DMS153 treated with DMSO at 0.1 percent for 48 hours (cell line): ENCODE measurements around the gene HPCAL1.
"Not testable (repeated sequence)": the region's sequence is repeated elsewhere in the genome, so short reads cannot be mapped to it uniquely, and the experiment has no call there.

ENCODE experiments used
- DNase-seq: peaks from one replicate; lab custom pipeline; 2025; ENCODE audit not compliant: unreplicated experiment; lab: John Stamatoyannopoulos, UW

HPCAL1 gene

DNA sequence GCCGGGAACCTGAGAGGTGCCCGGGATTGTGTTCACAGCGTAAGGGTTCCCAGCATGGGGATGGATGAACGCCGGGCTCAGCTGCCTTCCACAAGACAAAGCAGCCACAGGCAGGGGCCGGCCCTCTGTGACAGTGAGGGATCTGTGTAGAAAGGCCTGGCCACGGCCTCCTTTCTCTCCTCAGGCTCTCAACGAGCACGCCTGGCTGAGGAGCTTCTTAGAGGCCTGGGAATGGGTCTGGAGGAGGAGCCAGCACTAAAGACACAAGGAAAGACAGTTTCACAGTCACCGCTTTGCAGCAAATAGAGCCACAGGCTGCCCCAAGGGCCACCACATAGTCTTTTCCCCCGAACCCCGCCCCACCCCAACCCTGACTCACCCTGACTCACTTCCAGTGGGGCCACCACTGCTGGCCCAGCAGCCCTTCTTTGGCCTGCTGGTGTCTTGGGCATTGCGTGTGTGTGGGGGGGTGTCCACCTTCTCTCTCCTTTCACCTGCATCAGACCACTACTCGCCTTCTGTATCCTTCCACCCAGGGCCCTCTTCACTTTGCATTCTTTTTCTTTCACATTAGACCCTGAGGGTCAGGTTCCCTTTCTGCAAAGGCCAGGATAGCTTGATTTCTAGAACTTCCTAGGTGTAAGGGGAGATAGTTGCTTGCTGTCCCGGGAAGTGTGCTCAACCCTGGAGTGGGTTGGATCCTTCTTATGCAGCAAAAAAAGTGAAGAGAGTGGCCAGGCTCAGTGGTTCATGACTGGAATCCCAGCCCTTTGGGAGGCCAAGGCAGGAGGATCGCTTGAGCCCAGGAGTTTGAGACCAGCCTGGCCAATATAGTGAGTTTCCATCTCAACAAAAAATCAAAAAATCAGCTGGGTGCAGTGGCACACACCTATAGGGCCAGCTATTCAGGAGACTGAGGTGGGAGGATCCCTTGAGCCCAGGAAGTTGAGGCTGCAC, 19.3 kb upstream of the HPCAL1 start:
- DNase-seq = no peak

DNA sequence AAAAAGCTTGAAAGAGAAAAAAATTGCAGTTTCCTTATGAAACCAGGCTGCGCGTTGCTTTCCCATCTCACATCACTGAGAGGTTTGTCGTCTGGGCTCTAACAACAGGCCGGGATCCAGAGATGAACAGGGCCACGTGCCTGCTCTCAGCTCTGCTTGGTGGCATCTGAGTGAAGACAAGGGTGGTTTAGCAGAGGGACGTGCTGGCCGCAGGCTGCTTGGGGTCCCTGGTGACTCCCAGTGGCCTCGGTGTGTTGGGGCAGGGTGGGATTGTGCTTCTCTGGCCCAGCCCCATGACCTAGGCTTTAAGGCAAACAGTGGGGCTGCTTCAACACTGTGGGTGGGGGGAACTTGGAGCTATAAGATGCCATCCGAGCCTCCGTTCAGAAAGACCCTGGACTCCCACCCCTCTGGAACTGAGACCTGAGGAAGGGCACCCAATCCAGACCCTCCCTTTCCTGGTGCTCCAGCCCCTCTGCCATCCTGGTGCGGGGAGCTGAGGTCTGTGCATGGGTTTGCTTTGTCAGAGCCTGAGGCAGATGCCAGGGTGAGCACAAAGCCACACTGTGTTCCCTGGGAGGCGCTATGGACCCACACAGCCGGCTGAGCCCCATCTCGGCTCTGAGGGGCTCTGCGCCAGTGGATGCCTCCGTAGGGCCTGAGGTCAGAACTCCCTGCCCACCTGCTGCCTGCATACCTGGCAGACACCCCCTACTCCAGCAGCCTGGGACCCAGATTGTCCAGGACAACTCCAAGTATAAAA, 18.4 kb upstream of the HPCAL1 start:
- no peak for DNase-seq

DNA sequence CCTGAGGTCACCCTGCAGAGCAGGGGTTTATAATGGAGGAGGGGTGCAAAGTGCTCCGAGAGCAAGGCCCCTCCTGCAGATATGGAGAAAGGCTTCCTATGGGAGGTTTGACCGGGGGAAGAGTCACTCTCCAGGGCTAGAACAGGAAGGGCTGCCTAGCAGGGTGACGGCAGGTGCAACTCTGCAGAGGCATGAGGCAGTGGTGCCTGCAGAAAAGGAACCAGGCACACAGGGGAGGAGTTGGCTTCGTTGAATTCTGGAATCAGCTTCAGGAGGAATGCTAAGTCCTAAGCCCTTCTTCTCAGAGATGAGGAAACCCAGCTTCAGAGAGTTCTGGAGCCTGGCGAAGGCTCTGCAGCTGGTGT, 17.5 kb upstream of the HPCAL1 start:
- peak; percentile 51 for DNase-seq

DNA sequence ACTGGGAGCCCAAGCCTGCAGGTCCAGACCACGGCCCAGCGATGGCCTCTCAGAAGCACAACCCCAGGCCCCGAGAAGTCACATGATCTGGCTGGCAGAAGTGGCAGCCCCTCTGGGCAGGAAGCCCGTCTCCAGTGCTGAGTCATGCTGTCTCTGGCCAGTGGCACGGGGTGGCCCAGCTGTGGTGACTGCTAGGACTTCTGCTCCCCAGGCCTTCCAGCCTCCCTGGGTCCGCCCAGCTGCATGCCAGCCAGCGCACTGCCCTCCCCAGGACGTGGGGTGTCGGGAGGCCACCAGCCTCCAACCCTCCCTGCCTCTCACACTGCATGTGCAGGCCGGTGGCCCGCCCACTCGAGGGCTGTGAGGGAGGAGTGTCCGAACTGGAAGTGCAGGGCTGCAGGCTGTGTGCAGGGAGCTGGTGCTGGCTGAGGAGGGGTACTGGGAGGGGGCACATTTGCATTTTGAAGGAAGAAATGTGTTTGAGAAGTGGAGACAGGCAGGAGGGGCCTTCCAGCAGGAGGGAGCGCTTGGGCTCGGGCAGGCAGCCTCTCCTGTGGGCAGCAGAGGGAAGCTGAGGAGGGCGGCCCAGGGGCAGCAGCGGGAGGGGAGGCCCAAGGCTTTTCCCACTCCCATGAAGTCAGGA, 17.0 kb upstream of the HPCAL1 start:
- peak; percentile 51 for DNase-seq

DNA sequence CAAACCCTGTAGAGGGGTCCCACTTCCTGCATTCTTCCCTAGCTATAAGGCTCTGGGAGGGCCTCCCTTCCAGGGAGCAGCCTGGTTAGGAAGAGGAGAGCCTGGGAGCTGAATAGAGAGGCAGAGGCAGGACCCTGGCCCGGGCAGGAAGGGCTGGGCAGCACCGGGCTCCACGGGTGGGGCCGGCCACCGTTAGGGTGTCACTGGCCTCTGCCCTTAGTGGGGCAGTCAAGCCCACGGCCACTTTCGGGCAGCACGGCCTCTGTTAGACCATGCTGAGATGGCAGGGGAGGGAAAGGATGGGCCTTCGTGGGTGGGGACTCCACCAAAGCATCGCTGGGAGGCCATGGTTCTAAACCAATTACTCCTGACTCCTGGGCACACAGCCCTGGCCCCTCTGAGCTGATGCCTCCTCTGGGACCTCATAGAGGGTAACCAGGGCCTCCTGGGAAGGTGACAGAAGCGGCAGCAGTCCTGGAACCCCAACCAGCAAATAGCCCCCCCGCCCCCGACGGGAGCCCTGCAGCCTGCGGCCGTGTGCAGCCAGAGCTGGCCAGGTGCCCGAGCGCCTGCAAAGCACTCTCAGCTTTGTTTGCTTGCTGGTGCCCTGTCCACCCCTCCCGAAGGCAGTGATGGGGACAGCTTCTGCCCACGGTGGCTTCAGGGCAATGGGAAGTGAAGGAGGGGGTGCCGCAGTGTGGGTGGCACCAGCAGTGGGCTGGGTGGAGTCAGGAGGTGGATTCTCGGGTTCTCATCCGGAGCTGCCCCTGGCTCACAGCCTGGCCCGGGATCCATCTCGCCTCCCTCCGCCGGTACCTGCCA, 16.3 kb upstream of the HPCAL1 start:
- peak; percentile 82 for DNase-seq

DNA sequence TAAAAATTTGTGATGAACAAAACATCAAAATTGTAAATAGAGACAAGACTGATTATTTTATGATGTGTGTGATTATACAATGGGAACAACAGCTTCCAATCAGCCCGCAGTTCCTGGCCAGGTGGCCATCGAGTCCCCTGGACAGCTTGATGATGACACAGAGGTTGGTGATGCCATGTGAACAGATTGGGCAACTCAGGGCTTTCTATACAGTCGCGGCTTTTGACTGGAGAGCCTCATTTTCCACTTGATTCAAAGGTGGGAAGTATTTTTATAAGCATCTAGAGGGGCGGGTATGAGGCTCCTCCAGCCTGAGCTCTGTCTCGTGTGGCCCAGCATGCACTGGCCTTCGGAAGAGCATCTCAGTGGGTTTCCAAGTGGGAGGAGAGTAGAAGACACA, 14.9 kb upstream of the HPCAL1 start:
- DNase-seq = no peak

DNA sequence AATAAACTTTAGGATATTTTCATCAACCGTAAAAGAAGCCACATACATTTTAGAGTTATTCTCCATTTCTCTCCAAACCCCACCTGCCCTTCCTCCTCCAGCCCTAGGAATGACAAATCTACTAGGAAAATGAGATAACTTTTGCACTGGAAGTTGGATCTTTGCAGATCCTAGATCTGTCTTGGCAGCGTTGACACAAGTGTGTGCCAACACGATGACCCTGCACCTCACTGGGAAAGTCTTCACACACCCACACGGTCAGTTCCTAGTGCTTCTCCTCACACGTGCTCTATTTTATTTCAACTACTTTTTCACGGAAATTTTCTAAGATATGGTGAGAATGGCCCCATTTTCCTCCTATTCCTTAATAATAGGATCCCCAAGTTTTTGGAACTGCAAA, 14.1 kb upstream of the HPCAL1 start:
- DNase-seq = no peak

DNA sequence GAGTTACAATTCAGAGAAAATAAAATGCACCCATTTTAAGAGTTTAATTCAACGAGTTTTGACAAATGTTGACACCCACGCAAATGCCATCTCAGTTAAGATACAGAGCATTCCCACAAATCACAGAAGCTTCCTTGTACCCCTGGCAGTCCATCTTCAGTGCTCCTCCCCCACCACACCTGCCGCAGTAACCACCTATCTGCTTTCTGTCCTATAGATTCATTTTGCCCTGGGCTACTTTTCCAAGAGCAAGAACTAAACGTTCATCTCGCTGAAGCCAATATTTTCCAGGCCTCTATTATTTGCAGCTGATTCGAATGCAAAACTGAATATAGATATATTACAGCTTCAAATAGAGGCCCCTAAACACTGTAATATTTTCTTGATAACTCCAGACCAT, 13.4 kb upstream of the HPCAL1 start:
- no peak for DNase-seq

DNA sequence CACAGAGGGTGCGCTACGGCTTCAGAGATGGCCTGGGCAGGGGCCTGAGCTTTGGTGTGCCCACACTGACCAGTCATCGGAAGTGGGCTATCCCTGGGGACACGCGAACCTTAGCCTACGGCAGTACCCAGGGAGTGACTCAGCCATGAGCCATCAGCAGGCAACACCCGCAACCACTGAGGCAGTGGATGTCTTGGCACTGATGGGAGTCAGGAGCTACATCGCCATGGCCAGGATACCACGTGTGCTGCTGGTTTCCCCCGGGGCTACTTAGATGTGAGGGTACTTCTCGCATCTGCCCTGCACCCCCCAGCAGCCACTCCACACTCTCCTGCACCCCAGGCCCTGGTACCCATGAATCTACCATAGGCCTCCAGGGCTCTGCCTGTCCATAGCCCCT, 12.8 kb upstream of the HPCAL1 start:
- no peak for DNase-seq

DNA sequence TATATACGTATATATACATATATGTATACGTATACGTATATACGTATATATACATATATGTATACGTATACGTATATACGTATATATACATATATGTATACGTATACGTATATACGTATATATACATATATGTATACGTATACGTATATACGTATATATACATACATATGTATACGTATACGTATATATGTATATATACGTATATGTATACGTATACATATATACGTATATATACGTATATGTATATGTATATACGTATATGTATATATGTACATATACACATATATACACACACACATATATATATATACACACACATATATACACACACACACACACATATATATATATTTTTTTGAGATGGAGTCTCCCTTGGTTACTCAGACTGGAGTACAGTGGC, 11.3 kb upstream of the HPCAL1 start:
- not testable (repeated sequence) for DNase-seq

DNA sequence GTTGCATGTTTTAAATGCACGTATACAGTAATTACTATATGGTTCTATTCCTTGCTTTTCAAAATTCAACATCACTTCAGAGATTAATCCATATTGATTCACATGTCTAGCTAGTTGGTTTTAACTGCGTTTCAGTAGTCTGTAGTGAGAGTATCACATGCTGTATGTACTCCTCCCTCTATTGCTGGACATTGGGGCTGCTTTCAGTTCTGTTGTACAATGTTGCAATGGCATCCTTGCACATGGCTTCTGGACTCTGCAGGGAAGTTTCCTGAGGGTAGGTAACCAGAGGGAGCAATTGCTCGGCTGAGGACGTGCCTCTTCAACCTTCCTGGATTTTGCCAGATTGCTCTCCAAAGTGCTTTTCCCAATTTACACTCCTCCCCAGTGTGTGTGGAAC, 10.7 kb upstream of the HPCAL1 start:
- DNase-seq = no peak

DNA sequence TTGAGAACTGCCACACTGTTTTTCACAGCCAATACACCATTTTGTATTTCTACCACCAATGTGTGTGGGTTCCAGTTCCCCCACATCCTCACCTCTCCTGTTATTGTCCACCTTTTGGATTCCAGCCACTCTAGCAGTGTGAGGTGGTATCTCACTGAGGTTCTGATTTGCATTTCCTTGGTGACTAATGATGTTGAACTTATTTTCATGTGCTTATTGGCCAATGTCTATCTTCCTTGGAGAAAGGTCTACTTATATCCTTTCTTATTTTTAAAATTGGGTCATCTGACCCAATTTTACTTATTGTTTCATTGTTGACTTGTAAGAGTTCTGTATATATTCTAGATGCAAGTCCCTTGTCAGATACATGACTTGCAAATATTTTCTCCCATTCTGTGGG, 9.1 kb upstream of the HPCAL1 start:
- no peak for DNase-seq

DNA sequence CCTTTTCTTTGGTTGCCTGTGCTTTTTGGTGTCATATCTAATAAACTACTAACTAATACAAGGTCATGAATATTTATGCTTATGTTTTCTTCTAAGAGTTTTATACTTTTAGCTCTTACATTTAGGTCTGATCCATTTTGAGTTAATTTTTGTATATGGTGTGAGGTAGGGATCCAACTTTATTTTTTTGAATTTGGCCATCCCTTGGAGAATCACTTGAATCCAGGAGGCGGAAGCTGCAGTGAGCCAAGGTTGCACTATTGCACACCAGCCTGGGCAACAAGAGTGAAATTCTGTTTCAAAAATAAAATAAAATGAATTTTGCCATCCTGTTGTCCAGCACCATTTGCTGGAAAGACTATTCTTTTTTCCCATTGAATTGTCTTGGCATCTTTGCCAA, 8.6 kb upstream of the HPCAL1 start:
- no peak for DNase-seq

DNA sequence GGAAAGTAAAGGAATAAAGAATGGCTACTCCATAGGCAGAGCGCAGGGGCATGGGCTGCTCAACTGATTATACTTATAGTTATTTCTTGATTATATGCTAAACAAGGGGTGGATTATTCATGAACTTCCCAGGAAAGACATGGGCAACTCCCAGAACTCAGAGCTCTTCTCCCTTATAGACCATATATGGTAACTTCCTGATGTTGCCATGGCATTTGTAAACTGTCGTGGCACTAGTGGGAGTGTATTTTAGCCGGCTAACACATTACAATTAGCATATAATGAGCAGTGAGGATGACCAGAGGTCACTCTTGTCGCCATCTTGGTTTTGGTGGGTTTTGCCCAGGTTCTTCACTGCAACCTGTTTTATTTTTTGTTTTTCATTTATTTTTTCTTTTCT, 7.1 kb upstream of the HPCAL1 start:
- not testable (repeated sequence) for DNase-seq

DNA sequence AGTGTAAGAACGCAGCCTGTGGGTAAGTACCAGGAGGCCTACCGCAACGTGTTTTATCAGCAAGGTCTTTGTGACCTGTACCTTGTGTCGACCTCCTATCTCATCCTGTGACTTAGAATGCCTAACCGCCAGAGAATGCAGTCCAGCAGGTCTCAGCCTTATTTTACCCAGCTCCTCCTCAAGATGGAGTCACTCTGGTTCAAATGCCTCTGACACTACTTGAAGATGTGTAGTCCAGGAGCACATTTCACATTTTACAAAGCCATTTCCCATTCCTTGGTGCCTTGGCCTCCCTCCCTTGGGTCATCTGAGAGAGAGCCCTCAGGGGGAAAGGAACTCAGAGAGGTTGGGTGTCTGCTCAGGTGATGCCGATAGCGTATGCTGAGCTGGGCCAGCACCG, 6.6 kb upstream of the HPCAL1 start:
- DNase-seq = no peak

DNA sequence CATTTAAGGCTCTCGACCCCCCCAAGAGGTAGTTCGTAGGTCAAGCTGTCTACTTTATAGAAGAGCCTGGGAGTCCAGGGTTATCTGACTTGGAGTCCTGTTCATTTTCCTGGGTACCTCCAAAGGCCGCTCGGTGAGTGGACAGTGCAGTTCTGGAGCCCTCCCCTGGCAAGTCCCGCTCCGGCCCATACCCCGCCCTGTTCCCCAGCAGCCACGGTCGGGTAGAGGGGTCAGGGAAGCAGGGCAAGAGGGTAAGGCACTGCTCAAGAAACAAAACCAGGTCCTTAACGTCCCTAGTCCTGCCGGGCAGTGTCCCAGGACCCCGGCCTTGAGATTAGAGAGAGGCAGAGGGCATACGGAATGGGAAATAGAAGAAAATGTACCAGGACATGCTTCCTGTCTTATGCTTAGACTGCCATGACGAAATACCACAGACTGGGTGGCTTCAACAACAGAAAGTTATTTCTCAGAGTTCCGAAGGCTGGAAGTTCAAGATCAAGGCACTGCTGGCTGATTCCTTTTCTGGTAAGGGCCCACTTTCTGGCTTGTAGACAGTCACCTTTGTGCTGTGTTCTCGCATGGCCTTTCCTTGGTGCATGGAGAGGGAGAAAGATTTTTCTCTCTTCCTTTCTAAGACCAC, 5.4 kb upstream of the HPCAL1 start:
- no peak for DNase-seq

DNA sequence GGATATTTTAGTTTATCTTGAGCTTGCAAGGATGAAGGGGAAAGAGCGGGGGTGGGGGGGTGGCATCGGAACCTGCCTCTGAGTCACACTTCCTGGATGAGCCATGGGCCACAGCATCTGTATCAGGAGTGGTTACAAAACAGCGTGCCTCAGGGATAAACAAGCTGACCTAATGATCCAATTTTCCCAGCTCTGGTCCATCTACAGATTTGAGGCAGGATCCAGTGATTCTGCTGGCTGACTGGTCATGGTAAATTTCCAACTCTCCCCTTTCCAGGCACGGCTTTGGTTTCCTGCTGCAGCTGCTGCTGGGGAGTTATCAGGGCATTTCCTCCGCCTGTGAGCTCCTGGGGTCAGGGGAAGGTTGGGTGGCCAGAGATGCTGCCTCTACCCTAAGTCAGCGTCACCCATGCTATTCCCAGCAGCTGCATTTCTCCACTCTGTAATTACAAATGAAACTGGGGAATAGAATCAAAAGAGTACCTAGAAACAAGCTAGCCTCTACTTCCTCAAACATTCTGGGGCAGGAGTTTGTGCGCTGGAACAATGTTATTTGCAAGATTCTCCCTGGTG, 4.7 kb upstream of the HPCAL1 start:
- DNase-seq = no peak

DNA sequence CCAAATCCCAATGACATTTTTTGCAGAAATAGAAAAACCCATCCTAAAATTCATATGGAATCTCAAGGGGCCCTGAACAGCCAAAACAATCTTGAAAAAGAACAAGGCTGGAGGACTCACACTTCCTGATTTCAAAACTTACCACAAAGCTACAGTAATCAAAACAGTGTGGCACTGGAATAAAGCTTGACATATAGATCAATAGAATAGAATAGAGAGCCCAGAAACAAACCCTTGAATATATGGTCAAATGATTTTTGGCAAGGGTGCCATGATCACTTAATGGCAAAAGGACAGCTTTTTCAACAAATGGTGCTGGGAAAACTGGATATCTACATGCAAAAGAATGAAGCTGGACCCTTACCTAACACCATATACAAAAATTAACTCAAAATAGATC, 3.9 kb upstream of the HPCAL1 start:
- DNase-seq = not testable (repeated sequence)

DNA sequence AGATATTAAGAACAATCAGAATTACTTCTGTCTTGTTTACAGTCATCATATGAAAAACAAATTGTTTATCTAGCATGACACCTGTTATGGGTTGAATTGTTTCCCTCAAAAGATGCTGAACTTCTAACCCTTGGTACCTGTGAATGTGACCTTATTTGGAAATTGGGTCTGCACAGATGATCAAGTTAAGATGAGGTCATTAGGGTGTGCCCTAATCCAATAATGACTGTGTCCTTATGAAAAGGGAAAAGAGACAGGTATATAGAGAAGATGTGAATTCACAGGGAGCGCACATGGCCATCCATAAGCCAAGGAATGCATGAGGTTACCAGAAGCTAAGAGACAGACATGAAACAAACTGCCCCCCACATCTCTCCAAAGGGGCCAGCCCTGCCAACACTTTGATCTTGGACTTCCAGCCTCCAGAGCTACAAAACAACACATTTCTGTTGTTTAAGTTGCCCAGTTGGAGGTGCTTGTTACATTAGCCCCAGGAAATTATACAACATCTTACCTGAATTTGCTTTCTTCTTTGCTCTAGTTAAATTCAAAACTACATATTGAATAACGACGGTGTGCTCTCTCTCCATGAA, 2.3 kb upstream of the HPCAL1 start:
- no peak for DNase-seq
